Upper lobe of left lung (tissue), 6 donors: ENCODE data around the gene HSDL1. TPM values are rescaled to one million over a fixed set of nuclear protein-coding genes. Genes with fewer than 3 reads are reported as not detected.

Source experiments
- ATAC-seq, 2 donors: fragments of 200-7000 bp; cut with Tn5 transposase; one replicate each; pipeline ENCODE4 v1.9.1; 2022; ENCODE audit warnings: mild to moderate bottlenecking in 2 of 2, moderate library complexity in 2 of 2; ENCODE audit not compliant: low FRiP score in 2 of 2
- DNase-seq, 2 donors: peaks; one replicate each; pipeline ENCODE4 v3.0.0-alpha.2; 2019 to 2020
- H3K27ac ChIP-seq, 4 donors: fragments of 200-600 bp; sonication (generic); one replicate each; pipeline ENCODE4 v1.5.1; 2016 to 2019
- H3K27me3 ChIP-seq, 4 donors: fragments of 200-600 bp; sonication (generic); one replicate each; pipeline ENCODE4 v1.5.1; 2017 to 2019
- H3K36me3 ChIP-seq, 4 donors: fragments of 200-600 bp; sonication (generic); one replicate each; pipeline ENCODE4 v1.5.1; 2016 to 2019
- H3K4me1 ChIP-seq, 4 donors: fragments of 200-600 bp; sonication (generic); one replicate each; pipeline ENCODE4 v1.5.1; 2018 to 2019
- H3K4me3 ChIP-seq, 4 donors: fragments of 200-600 bp; sonication (generic); one replicate each; pipeline ENCODE4 v1.5.1; 2017 to 2019; ENCODE audit warnings: mild to moderate bottlenecking in 2 of 4, moderate library complexity in 1 of 4
- H3K9me3 ChIP-seq, 4 donors: fragments of 200-600 bp; sonication (generic); one replicate each; pipeline ENCODE4 v1.5.1; 2018 to 2019
- EP300 ChIP-seq, 4 donors: sonication (generic); formaldehyde crosslinking; IDR thresholded peaks; one replicate each; pipeline ENCODE4 v1.5.1; 2017; ENCODE audit warnings: antibody characterized with exemption in 4 of 4, control low read depth in 2 of 4
- POLR2A ChIP-seq, 4 donors: fragments of 450-650 bp; IDR thresholded peaks; one replicate each; pipeline ENCODE4 v1.5.1; 2016 to 2017; ENCODE audit warnings: antibody characterized with exemption in 4 of 4, mild to moderate bottlenecking in 2 of 4
- POLR2AphosphoS5 ChIP-seq, 2 donors: sonication (generic); formaldehyde crosslinking; IDR thresholded peaks; one replicate each; pipeline ENCODE4 v1.5.1; 2017; ENCODE audit warnings: antibody characterized with exemption in 2 of 2
- WGBS, 2 donors: methylation state at CpG; one replicate each; pipeline ENCODE4 v1.1.5; 2017 to 2018; 5-methylcytosine and 5-hydroxymethylcytosine counted together
- total RNA-seq, 6 donors: library from RNA; depleted of rRNA in 4 of 6; stranded (reverse); fragments of >200 nt in 4 of 6; gene quantifications; one replicate each; pipeline versions ENCODE4 v1.1.0 to v1.2.1, GENCODE V29; 2016 to 2021
- TF ChIP-seq, protein P1 (sequence below), 6 experiments: fragments of 450-650 bp in 4 of 6; fragments of 200-600 bp in 2 of 6; sonication (generic) in 2 of 6; IDR thresholded peaks; one replicate each; pipeline ENCODE4 v1.5.1; 2016 to 2019; ENCODE audit warnings: antibody characterized with exemption in 6 of 6
- donor health status: DM: no; HTN: no; CAD: no; lungs with moderate emphysema.
- donor health status: DM: no; HTN: yes; CAD: no; lungs with severe emphysema.

HSDL1 gene
- total RNA-seq, 6 donors from 2014 or later = 7.2 to 25.7 (median 19.0) TPM

DNA sequence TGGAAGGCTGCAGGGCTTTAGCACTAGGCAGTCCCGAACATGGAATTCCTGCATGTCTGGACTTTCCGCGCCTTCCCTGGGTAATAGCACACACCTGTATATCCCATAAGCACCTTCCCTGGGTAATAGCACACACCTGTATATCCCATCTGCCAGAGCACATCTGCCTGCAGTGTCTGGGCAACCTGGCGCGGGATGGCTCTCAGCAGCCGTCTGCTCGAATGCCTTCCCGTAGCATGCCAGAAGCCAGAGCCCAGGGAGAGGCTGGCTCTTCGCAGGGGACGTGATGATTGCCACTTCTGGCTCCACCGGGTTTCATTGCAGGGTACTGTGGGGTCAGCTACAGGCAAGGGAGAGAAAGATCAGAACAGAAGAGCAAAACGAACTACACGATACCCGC is 49.5 kb downstream of the HSDL1 start:
- H3K27ac ChIP-seq = peak overlapping the region in 3 of 4 donors; percentile 12 to 65 (median 32)
- H3K4me3 ChIP-seq = no peak overlapping the region
- H3K27me3 ChIP-seq = no peaks in the 10 kb centered on the region
- ATAC-seq (no peak), DNase-seq (no peak)
- peaks cover 28 to 84% (median 51%) of the 10 kb centered on the region in 4 donors for H3K36me3 ChIP-seq
- 83 to 94% methylated on average over 12 to 14 of the region's 14 CpGs for WGBS, 2 donors
- TF ChIP-seq POLR2A (IDR thresholded peaks at IDR 0.05) = no peak
- TF ChIP-seq, protein P1, sequence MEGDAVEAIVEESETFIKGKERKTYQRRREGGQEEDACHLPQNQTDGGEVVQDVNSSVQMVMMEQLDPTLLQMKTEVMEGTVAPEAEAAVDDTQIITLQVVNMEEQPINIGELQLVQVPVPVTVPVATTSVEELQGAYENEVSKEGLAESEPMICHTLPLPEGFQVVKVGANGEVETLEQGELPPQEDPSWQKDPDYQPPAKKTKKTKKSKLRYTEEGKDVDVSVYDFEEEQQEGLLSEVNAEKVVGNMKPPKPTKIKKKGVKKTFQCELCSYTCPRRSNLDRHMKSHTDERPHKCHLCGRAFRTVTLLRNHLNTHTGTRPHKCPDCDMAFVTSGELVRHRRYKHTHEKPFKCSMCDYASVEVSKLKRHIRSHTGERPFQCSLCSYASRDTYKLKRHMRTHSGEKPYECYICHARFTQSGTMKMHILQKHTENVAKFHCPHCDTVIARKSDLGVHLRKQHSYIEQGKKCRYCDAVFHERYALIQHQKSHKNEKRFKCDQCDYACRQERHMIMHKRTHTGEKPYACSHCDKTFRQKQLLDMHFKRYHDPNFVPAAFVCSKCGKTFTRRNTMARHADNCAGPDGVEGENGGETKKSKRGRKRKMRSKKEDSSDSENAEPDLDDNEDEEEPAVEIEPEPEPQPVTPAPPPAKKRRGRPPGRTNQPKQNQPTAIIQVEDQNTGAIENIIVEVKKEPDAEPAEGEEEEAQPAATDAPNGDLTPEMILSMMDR (IDR thresholded peaks at IDR 0.05) = no peak
- TF ChIP-seq EP300 (IDR thresholded peaks at IDR 0.05) = no peak
- TF ChIP-seq POLR2AphosphoS5 (IDR thresholded peaks at IDR 0.05) = no peak
- peaks cover 6 to 28% (median 13%) of the 10 kb centered on the region in 4 donors for H3K4me1 ChIP-seq
- no peaks in the 10 kb centered on the region for H3K9me3 ChIP-seq

DNA sequence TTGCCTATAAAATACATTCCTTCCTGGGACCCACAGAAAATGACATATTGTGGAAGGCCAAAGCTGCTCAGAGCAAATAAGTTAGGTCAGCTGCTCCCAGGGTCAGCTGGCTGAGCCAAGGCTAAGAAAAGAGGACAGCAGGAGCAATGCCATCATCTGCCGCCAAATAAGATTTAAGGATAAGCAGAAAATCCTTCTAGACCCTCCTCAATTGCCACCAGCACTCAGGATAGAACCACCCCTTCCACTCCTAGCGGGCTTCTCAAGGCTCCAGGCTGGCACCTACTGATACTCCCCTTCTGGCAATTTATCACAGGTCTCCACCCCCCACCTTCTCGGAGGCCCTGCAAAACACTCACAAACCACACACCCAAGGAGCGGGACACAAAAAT is 51.1 kb downstream of the HSDL1 start:
- no peak overlapping the region for H3K4me3 ChIP-seq
- peaks cover 3 to 17% (median 7%) of the 10 kb centered on the region in 4 donors for H3K4me1 ChIP-seq
- 97 to 98% methylated on average over 4 of the region's 4 CpGs for WGBS, 2 donors
- ATAC-seq = no peak
- H3K27ac ChIP-seq = no peak overlapping the region
- DNase-seq = no peak
- H3K9me3 ChIP-seq = no peaks in the 10 kb centered on the region
- TF ChIP-seq POLR2A (IDR thresholded peaks at IDR 0.05) (no peak), POLR2AphosphoS5 (IDR thresholded peaks at IDR 0.05) (no peak), EP300 (IDR thresholded peaks at IDR 0.05) (no peak)
- TF ChIP-seq, protein P1 (IDR thresholded peaks at IDR 0.05) = no peak
- no peaks in the 10 kb centered on the region for H3K27me3 ChIP-seq
- H3K36me3 ChIP-seq = peaks cover 36 to 85% (median 66%) of the 10 kb centered on the region in 4 donors

DNA sequence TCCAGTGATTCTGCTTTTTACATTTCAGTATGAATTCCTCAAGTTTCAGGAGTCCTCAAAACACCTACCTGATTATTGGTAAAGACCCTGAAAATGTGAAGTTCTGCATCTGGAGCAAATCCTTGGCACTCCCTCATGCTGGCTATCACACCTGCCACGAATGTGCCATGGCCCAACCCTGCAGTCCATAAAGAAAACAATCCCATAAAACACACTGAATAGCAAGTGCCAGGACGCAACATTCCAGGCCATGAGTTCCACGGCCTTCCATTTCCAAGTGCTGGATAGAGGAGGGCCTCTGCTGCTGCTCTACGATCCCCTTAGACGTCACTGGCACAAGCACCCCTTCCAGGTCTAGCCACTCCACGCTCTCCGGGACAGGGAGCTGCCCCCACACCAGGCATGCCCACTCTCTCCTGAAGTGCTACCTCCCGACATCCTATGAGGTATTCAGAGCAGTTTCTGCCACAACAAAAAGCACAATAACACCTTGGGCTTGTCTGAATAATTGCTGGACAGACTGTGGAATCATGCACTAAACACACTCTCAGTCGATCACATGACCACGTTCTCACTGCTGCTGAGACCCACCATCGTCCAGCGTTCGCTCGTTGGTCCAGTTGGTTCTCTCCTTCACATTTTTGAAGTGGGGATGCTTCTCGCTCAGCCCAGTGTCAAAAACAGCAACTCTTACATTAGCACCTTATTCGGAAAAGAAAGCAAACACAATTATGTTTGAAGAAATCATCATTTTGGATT is 51.7 kb downstream of the HSDL1 start:
- peaks cover 32 to 85% (median 66%) of the 10 kb centered on the region in 4 donors for H3K36me3 ChIP-seq
- H3K4me3 ChIP-seq = no peak overlapping the region
- TF ChIP-seq, protein P1 (IDR thresholded peaks at IDR 0.05) = no peak
- no peak for TF ChIP-seq EP300 (IDR thresholded peaks at IDR 0.05)
- no peak for TF ChIP-seq POLR2A (IDR thresholded peaks at IDR 0.05)
- TF ChIP-seq POLR2AphosphoS5 (IDR thresholded peaks at IDR 0.05) = no peak
- DNase-seq = no peak
- no peaks in the 10 kb centered on the region for H3K27me3 ChIP-seq
- no peak overlapping the region for H3K27ac ChIP-seq
- no peaks in the 10 kb centered on the region for H3K9me3 ChIP-seq
- whole genome bisulfite sequencing, 2 donors = 91 to 92% methylated on average over 15 to 16 of the region's 16 CpGs
- H3K4me1 ChIP-seq = peaks cover 3 to 17% (median 5%) of the 10 kb centered on the region in 4 donors
- ATAC-seq = no peak

DNA sequence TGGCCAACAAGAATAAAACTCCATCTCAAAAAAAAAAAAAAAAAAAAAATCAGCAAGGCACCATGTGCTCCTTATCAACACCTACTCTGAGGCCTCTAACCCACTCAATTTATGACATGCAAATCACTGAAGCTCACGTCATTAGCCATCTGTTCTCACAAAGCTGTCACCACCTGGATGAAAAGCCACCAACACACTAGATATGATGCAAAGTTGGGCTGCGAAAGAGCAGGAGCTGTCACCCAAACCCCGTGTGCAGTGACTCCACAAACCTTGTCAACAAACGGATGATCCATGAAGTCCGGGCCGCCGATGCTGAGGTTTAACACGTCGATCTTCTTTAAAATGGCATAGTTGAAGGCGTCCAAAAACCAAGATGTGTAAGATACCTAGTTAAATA is 53.5 kb downstream of the HSDL1 start:
- no peak for DNase-seq
- peaks cover 0 to 10% (median 1%) of the 10 kb centered on the region in 4 donors for H3K4me1 ChIP-seq
- ATAC-seq = no peak
- peaks cover 42 to 93% (median 74%) of the 10 kb centered on the region in 4 donors for H3K36me3 ChIP-seq
- no peak overlapping the region for H3K27ac ChIP-seq
- TF ChIP-seq POLR2AphosphoS5 (IDR thresholded peaks at IDR 0.05) (no peak), EP300 (IDR thresholded peaks at IDR 0.05) (no peak), POLR2A (IDR thresholded peaks at IDR 0.05) (no peak)
- TF ChIP-seq, protein P1 (IDR thresholded peaks at IDR 0.05) = no peak
- H3K4me3 ChIP-seq = no peak overlapping the region
- no peaks in the 10 kb centered on the region for H3K9me3 ChIP-seq
- H3K27me3 ChIP-seq = no peaks in the 10 kb centered on the region
- 93 to 95% methylated on average over 10 of the region's 10 CpGs for WGBS, 2 donors
